DOHH2 (cell line): ENCODE data around the gene MYOZ2.

ENCODE experiments used
- EZH2phosphoT487 ChIP-seq: fragments of 200-600 bp; sonication (generic); IDR thresholded peaks from 2 replicates; pipeline ENCODE4 v1.6.1; 2017; ENCODE audit warnings: borderline replicate concordance, mild to moderate bottlenecking, antibody characterized with exemption, low read length, moderate library complexity, mixed read lengths
- TF ChIP-seq, protein P1 (sequence below): fragments of 200-600 bp; sonication (generic); IDR thresholded peaks from one replicate; pipeline ENCODE4 v1.5.1; 2014; ENCODE audit warnings: antibody characterized with exemption, mild to moderate bottlenecking, low read depth, low read length; ENCODE audit not compliant: poor library complexity, severe bottlenecking

DNA sequence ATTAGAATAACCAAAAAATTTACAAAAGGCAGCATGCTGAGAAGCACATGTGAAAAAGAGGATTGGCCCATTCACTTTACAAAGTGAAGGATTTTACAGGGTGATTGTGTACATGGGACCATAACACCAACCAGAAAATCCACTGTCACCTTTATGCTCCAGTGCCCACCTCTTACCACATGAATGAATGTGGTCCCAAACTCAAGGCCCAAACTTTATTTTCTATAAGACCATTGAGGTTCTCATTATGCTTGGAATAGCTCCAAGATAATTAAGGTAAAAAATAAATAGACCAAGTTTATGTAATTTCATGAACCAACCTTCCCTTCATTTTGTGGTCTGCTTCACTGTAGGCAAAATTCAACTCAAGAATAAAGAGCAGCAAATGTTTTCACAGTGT is 24.3 kb upstream of the MYOZ2 start:
- TF ChIP-seq, protein P1, sequence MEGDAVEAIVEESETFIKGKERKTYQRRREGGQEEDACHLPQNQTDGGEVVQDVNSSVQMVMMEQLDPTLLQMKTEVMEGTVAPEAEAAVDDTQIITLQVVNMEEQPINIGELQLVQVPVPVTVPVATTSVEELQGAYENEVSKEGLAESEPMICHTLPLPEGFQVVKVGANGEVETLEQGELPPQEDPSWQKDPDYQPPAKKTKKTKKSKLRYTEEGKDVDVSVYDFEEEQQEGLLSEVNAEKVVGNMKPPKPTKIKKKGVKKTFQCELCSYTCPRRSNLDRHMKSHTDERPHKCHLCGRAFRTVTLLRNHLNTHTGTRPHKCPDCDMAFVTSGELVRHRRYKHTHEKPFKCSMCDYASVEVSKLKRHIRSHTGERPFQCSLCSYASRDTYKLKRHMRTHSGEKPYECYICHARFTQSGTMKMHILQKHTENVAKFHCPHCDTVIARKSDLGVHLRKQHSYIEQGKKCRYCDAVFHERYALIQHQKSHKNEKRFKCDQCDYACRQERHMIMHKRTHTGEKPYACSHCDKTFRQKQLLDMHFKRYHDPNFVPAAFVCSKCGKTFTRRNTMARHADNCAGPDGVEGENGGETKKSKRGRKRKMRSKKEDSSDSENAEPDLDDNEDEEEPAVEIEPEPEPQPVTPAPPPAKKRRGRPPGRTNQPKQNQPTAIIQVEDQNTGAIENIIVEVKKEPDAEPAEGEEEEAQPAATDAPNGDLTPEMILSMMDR = no peak
- TF ChIP-seq EZH2phosphoT487 = no peak
